Measurements from ENCODE around the gene RENBP. TPM values are rescaled to one million over a fixed set of nuclear protein-coding genes. Genes with fewer than 3 reads are reported as not detected.

RENBP gene
- total RNA-seq, 1 experiment from 2014 or later = 0.23 TPM

GRCh38 chrX:153951683-153952372 is 7.4 kb upstream of the RENBP start:
- no peaks in the 10 kb centered on the region for H3K9me3 Mint-ChIP-seq (ENCODE audit: unreplicated experiment)
- POLR2A ChIA-PET = interaction anchor here (0.8 kb wide), 1 partner anchor 21 kb away, joined by 3 read pairs; the partner anchor contains the start of gene TMEM187
- CTCF ChIA-PET = interaction anchor here (0.6 to 5.6 kb wide), 13 partner anchors 10 to 995 kb away, joined by 3 to 51 read pairs (median 5); partner anchors contain the start of genes ARHGAP4 and PLXNB3
- no peak overlapping the region for H3K4me3 Mint-ChIP-seq (ENCODE audit: unreplicated experiment)
- no peak for DNase-seq (ENCODE audit: unreplicated experiment)
- H3K4me1 Mint-ChIP-seq (ENCODE audit: insufficient read depth, unreplicated experiment) = no peaks in the 10 kb centered on the region
- intact Hi-C loops (cut with micrococcal nuclease) = no loop called here
- H3K27ac Mint-ChIP-seq (ENCODE audit: low read depth, unreplicated experiment) = no peak overlapping the region
- TSS peak; percentile 7 for BruUV-seq (replicated peaks)
- peaks cover 87% of the 10 kb centered on the region for H3K36me3 Mint-ChIP-seq (ENCODE audit: insufficient read depth, unreplicated experiment)
- H3K27me3 Mint-ChIP-seq (ENCODE audit: insufficient read depth, unreplicated experiment) = no peaks in the 10 kb centered on the region
- no peak for TF ChIP-seq CTCF (IDR thresholded peaks at IDR 0.05; ENCODE audit: unreplicated experiment)

- ChIA-PET POLR2A (interaction anchor here (1.1 kb wide), 1 partner anchor 22 kb away, joined by 3 read pairs; no protein-coding TSS in a partner anchor), CTCF (interaction anchor here (0.6 to 5.6 kb wide), 5 partner anchors 12 to 396 kb away, joined by 3 to 51 read pairs (median 3); partner anchors contain the start of gene PLXNB3)
Measured at GRCh38 chrX:153950127-153950526, 5.7 kb upstream of the RENBP start.

GRCh38 chrX:153948847-153949805 is 4.7 kb upstream of the RENBP start:
- BruUV-seq (replicated peaks) = no TSS peak
- peaks cover 61% of the 10 kb centered on the region for H3K36me3 Mint-ChIP-seq (ENCODE audit: insufficient read depth, unreplicated experiment)

More at GRCh38 chrX:153950127-153950526, 5.7 kb upstream of the RENBP start:
- Mint-ChIP-seq H3K27me3 (ENCODE audit: insufficient read depth, unreplicated experiment) (no peaks in the 10 kb centered on the region), H3K4me1 (ENCODE audit: insufficient read depth, unreplicated experiment) (no peaks in the 10 kb centered on the region), H3K27ac (ENCODE audit: low read depth, unreplicated experiment) (no peak overlapping the region), H3K4me3 (ENCODE audit: unreplicated experiment) (no peak overlapping the region), H3K9me3 (ENCODE audit: unreplicated experiment) (no peaks in the 10 kb centered on the region), H3K36me3 (ENCODE audit: insufficient read depth, unreplicated experiment) (peaks cover 71% of the 10 kb centered on the region)
- TF ChIP-seq CTCF (IDR thresholded peaks at IDR 0.05; ENCODE audit: unreplicated experiment) = no peak
- intact Hi-C loops (cut with micrococcal nuclease) = no loop called here
- no TSS peak for BruUV-seq (replicated peaks)
- DNase-seq (ENCODE audit: unreplicated experiment) = no peak

More at GRCh38 chrX:153948847-153949805, 4.7 kb upstream of the RENBP start:
- H3K9me3 Mint-ChIP-seq (ENCODE audit: unreplicated experiment) = no peaks in the 10 kb centered on the region
- POLR2A ChIA-PET = interaction anchor here (0.6 to 1.4 kb wide), 2 partner anchors 155 to 160 kb away, joined by 3 to 4 read pairs; partner anchors contain the start of genes IDH3G and SSR4
- CTCF ChIA-PET = interaction anchor here (0.7 to 5.6 kb wide), 11 partner anchors 13 to 1822 kb away, joined by 3 to 51 read pairs (median 4); partner anchors contain the start of genes ARHGAP4 and PLXNB3
- no peak for DNase-seq (ENCODE audit: unreplicated experiment)
- no peak for TF ChIP-seq CTCF (IDR thresholded peaks at IDR 0.05; ENCODE audit: unreplicated experiment)
- H3K4me3 Mint-ChIP-seq (ENCODE audit: unreplicated experiment) = no peak overlapping the region
- H3K27me3 Mint-ChIP-seq (ENCODE audit: insufficient read depth, unreplicated experiment) = no peaks in the 10 kb centered on the region
- H3K4me1 Mint-ChIP-seq (ENCODE audit: insufficient read depth, unreplicated experiment) = no peaks in the 10 kb centered on the region
- intact Hi-C loops (cut with micrococcal nuclease) = no loop called here
- no peak overlapping the region for H3K27ac Mint-ChIP-seq (ENCODE audit: low read depth, unreplicated experiment)
